Mammary epithelial cell (primary cell): Measurements from ENCODE around the gene WARS2.

Experiments
- EZH2 ChIP-seq: IDR thresholded peaks from 2 replicates; pipeline ENCODE4 v1.6.1; 2012; ENCODE audit warnings: low read length, inconsistent platforms, borderline replicate concordance
- TF ChIP-seq, protein P1 (sequence below), 2 donors: IDR thresholded peaks in 1 of 2; conservative IDR thresholded peaks in 1 of 2; 2 replicates each; pipeline ENCODE4 v1.5.1; 2011 to 2012; ENCODE audit warnings: inconsistent platforms in 2 of 2, low read length in 2 of 2, mild to moderate bottlenecking in 2 of 2, control low read depth in 1 of 2, low read depth in 1 of 2; ENCODE audit not compliant: insufficient read depth in 1 of 2; ENCODE audit errors: extremely low read depth in 1 of 2

DNA sequence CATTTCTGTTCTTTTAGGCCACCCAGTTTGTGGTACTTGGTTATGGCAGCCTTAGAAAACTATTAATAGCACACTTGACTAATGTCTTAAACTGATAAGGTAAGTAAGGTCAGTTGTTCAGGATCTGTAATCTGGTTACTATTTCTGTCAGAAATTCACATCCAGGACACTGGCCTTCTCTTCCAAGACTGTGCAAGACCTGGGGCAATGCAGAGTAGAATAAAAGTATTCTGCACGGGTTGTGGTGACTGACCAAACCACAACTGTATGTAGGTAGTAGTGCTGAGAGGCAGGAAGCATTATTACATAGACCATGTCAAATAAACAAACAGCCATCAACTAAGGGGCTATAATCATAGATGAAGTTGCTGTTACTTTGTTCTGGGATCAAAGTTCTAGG lies 46.7 kb downstream of the WARS2 start:
- TF ChIP-seq, protein P1, sequence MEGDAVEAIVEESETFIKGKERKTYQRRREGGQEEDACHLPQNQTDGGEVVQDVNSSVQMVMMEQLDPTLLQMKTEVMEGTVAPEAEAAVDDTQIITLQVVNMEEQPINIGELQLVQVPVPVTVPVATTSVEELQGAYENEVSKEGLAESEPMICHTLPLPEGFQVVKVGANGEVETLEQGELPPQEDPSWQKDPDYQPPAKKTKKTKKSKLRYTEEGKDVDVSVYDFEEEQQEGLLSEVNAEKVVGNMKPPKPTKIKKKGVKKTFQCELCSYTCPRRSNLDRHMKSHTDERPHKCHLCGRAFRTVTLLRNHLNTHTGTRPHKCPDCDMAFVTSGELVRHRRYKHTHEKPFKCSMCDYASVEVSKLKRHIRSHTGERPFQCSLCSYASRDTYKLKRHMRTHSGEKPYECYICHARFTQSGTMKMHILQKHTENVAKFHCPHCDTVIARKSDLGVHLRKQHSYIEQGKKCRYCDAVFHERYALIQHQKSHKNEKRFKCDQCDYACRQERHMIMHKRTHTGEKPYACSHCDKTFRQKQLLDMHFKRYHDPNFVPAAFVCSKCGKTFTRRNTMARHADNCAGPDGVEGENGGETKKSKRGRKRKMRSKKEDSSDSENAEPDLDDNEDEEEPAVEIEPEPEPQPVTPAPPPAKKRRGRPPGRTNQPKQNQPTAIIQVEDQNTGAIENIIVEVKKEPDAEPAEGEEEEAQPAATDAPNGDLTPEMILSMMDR (conservative IDR thresholded peaks at IDR 0.05 in 1 of 2, IDR thresholded peaks at IDR 0.05 in 1 of 2; ENCODE audit: extremely low read depth in 1 of 2, insufficient read depth in 1 of 2, low read depth in 1 of 2, low read length in 2 of 2) = no peak
- TF ChIP-seq EZH2 = no peak
